Measurements from ENCODE around the gene GMDS. TPM values are rescaled to one million over a fixed set of nuclear protein-coding genes. Genes with fewer than 3 reads are reported as not detected.

GMDS gene
- total and polyA plus RNA-seq, 7 donors = 2.8 to 6.6 (median 4.7) TPM

- Histone ChIP-seq H3K4me3 (no peak overlapping the region), H3K27ac (no peak overlapping the region), H3K27me3 (ENCODE audit: insufficient read depth in 3 of 3, low read length in 2 of 3) (no peaks in the 10 kb centered on the region), H3K9me3 (peaks cover 9% of the 10 kb centered on the region), H3K36me3 (ENCODE audit: insufficient read depth in 1 of 2, low read depth in 1 of 2) (no peaks in the 10 kb centered on the region), H3K4me1 (no peaks in the 10 kb centered on the region)
- ATAC-seq = no peak
- 96 to 99% (median 99%) methylated on average over 5 of the region's 5 CpGs for whole genome bisulfite sequencing, 3 donors
- no peak for DNase-seq
- no peak for TF ChIP-seq CTCF (IDR thresholded peaks at IDR 0.05)
- intact Hi-C loops (cut with DNase I) = no loop called here
These were observed 313.6 kb downstream of the GMDS start for GRCh38 chr6:1931817-1932216.

DNA sequence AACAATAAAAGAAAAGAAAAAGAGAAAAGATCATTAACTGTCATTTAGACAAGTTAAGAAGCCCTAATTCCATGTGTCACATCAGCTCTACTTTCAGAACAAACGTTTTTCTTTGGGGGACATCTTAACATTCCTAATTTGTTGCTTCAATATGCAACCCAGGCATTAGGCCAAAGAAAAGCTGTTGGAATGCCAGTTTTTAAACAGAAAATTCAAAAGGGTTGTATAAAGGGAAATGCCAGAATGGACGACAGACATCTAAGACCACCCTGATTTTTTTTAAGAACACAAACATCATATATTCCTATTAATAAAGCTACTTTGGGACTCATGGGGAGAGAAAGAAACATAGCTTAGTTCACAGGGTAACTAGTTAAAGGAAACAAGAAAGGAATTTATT is 315.0 kb downstream of the GMDS start:
- intact Hi-C loops (cut with DNase I) = no loop called here
- H3K27ac ChIP-seq = no peak overlapping the region

GRCh38 chr6:1929931-1930330 is 315.5 kb downstream of the GMDS start:
- Histone ChIP-seq H3K27me3 (ENCODE audit: insufficient read depth in 3 of 3, low read length in 2 of 3) (no peaks in the 10 kb centered on the region), H3K4me1 (no peaks in the 10 kb centered on the region), H3K9me3 (peaks cover 7% of the 10 kb centered on the region), H3K36me3 (ENCODE audit: insufficient read depth in 1 of 2, low read depth in 1 of 2) (no peaks in the 10 kb centered on the region), H3K27ac (no peak overlapping the region), H3K4me3 (no peak overlapping the region)
- intact Hi-C loops (cut with DNase I) = no loop called here
- ATAC-seq = no peak
- no peak for TF ChIP-seq CTCF (IDR thresholded peaks at IDR 0.05)
- no peak for DNase-seq
- 72 to 73% (median 72%) methylated on average over 9 of the region's 9 CpGs for WGBS, 3 donors

More for the DNA sequence above, 315.0 kb downstream of the GMDS start:
- ATAC-seq = no peak
- no peak overlapping the region for H3K4me3 ChIP-seq
- 14 to 18% (median 14%) methylated on average over 2 of the region's 2 CpGs for WGBS, 3 donors
- H3K36me3 ChIP-seq (ENCODE audit: insufficient read depth in 1 of 2, low read depth in 1 of 2) = no peaks in the 10 kb centered on the region
- H3K9me3 ChIP-seq = peaks cover 9% of the 10 kb centered on the region
- no peak for TF ChIP-seq CTCF (IDR thresholded peaks at IDR 0.05)
- H3K4me1 ChIP-seq = no peaks in the 10 kb centered on the region
- no peak for DNase-seq
- no peaks in the 10 kb centered on the region for H3K27me3 ChIP-seq (ENCODE audit: insufficient read depth in 3 of 3, low read length in 2 of 3)

GRCh38 chr6:1925743-1926430 is 319.5 kb downstream of the GMDS start:
- H3K4me1 ChIP-seq = no peaks in the 10 kb centered on the region
- 68 to 80% (median 78%) methylated on average over 10 of the region's 10 CpGs for WGBS, 3 donors
- DNase-seq (no peak), ATAC-seq (no peak)
- no peak overlapping the region for H3K4me3 ChIP-seq
- intact Hi-C loops (cut with DNase I) = no loop called here
- TF ChIP-seq CTCF (IDR thresholded peaks at IDR 0.05) = no peak
- H3K27ac ChIP-seq = no peak overlapping the region
- no peaks in the 10 kb centered on the region for H3K36me3 ChIP-seq (ENCODE audit: insufficient read depth in 1 of 2, low read depth in 1 of 2)
- H3K27me3 ChIP-seq (ENCODE audit: insufficient read depth in 3 of 3, low read length in 2 of 3) = no peaks in the 10 kb centered on the region
- no peaks in the 10 kb centered on the region for H3K9me3 ChIP-seq

- intact Hi-C loops (cut with DNase I) = no loop called here
These were observed 322.0 kb downstream of the GMDS start for GRCh38 chr6:1923449-1923848.

More at GRCh38 chr6:1923449-1923848, 322.0 kb downstream of the GMDS start:
- Histone ChIP-seq H3K9me3 (no peaks in the 10 kb centered on the region), H3K4me1 (no peaks in the 10 kb centered on the region), H3K36me3 (ENCODE audit: insufficient read depth in 1 of 2, low read depth in 1 of 2) (no peaks in the 10 kb centered on the region), H3K27ac (no peak overlapping the region), H3K27me3 (ENCODE audit: insufficient read depth in 3 of 3, low read length in 2 of 3) (no peaks in the 10 kb centered on the region), H3K4me3 (no peak overlapping the region)
- DNase-seq = no peak
- TF ChIP-seq CTCF (IDR thresholded peaks at IDR 0.05) = no peak
- no peak for ATAC-seq
- 87 to 91% (median 88%) methylated on average over 14 of the region's 14 CpGs for WGBS, 3 donors

Measured in psoas muscle (tissue), 8 donors.